Fibroblast of lung (primary cell): Measurements from ENCODE around the gene PPP1R7.

ENCODE experiments used
- EZH2 ChIP-seq: IDR thresholded peaks from 2 replicates; pipeline ENCODE4 v1.5.1; 2012; ENCODE audit warnings: low read length, control low read depth, mild to moderate bottlenecking; ENCODE audit errors: missing control alignments
- TF ChIP-seq, protein P1 (sequence below), 2 donors: IDR thresholded peaks in 1 of 2; conservative IDR thresholded peaks in 1 of 2; 1 replicate in 1 of 2; 2 replicates in 1 of 2; pipeline ENCODE4 v1.5.1; 2011 to 2012; ENCODE audit warnings: low read length in 2 of 2, control low read depth in 1 of 2, inconsistent platforms in 1 of 2, low read depth in 1 of 2, mild to moderate bottlenecking in 1 of 2

DNA sequence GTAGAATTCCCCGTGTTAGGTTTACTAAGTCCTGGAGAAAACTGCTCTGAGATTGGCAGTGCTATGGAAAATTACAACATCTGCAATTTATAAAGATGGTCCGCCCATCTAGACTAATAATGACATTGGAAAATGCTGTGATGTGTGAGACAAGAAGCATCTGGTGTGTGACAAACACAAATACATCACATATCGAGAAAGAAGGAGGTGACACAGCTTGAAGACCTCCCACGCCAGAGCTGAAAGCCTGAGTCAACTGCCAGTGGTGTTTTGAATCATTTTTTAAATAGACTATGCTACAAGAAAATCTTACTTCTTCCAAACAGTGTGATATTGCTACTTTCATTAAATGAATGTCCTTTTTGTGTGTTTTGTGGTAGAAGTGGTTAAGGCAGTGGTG, 29.6 kb downstream of the PPP1R7 start:
- TF ChIP-seq, protein P1, sequence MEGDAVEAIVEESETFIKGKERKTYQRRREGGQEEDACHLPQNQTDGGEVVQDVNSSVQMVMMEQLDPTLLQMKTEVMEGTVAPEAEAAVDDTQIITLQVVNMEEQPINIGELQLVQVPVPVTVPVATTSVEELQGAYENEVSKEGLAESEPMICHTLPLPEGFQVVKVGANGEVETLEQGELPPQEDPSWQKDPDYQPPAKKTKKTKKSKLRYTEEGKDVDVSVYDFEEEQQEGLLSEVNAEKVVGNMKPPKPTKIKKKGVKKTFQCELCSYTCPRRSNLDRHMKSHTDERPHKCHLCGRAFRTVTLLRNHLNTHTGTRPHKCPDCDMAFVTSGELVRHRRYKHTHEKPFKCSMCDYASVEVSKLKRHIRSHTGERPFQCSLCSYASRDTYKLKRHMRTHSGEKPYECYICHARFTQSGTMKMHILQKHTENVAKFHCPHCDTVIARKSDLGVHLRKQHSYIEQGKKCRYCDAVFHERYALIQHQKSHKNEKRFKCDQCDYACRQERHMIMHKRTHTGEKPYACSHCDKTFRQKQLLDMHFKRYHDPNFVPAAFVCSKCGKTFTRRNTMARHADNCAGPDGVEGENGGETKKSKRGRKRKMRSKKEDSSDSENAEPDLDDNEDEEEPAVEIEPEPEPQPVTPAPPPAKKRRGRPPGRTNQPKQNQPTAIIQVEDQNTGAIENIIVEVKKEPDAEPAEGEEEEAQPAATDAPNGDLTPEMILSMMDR (conservative IDR thresholded peaks at IDR 0.05 in 1 of 2, IDR thresholded peaks at IDR 0.05 in 1 of 2; ENCODE audit: low read depth in 1 of 2, low read length in 2 of 2) = no peak
- no peak for TF ChIP-seq EZH2
